Midbrain (tissue), 1 donor: ENCODE data around the gene RNF19B.

ENCODE experiments used
- DNase-seq: peaks from one replicate; lab custom pipeline; 2025; lab: John Stamatoyannopoulos, UW

Gene RNF19B

DNA sequence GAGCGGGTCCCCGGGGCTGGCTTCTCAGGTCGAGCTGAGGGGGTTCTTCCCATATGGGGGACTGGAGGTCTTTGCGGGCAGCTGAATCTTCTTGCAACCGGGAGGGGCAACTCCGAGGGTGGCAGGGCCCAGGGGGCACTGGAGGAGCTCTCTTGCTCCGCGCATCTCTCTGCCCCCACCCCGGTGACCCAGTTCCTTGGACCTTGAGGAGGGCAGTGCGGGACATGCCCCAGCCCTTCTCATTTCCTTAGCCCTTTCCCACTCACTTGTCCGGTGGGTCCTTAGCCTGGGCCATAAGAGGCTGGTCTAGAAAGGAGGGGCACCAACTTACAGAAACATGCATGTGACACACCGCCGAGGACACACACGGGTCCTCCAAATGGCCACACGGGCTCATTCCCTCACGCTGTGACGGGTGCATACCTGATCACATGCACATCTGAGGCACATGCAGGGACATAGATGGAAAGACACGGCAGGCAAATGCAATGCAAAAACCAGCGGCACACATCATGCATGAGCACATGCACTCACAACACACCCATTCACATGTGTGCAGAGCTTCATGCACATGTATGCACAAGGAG, 77.7 kb downstream of the RNF19B start:
- DNase-seq: no peak
